Lung (tissue), 16 donors: ENCODE results near the gene PCSK9. TPM values are rescaled to one million over a fixed set of nuclear protein-coding genes. Genes with fewer than 3 reads are reported as not detected.

Experiments used
- ATAC-seq: fragments of 200-7000 bp; cut with Tn5 transposase; one replicate; pipeline ENCODE4 v1.9.1; 2020; ENCODE audit warnings: moderate number of reproducible peaks; ENCODE audit not compliant: insufficient read depth, low FRiP score
- DNase-seq, 3 donors: peaks; one replicate each; pipeline ENCODE4 v3.0.0-alpha.2; 2013 to 2017
- H3K27ac ChIP-seq, 2 donors: one replicate each; pipeline ENCODE4 v1.5.1; 2013; ENCODE audit warnings: mild to moderate bottlenecking in 2 of 2, moderate library complexity in 2 of 2, control low read depth in 1 of 2, inconsistent platforms in 1 of 2, low read depth in 1 of 2, low read length in 1 of 2
- H3K27me3 ChIP-seq, 3 donors: one replicate each; pipeline ENCODE4 v1.5.1; 2013; ENCODE audit warnings: low read length in 2 of 3; ENCODE audit not compliant: control insufficient read depth in 3 of 3, insufficient read depth in 3 of 3
- H3K36me3 ChIP-seq, 4 donors: one replicate each; pipeline ENCODE4 v1.5.1; 2013; ENCODE audit warnings: low read length in 4 of 4, mild to moderate bottlenecking in 1 of 4, moderate library complexity in 1 of 4; ENCODE audit not compliant: control insufficient read depth in 4 of 4, insufficient read depth in 4 of 4
- H3K4me1 ChIP-seq, 5 donors: one replicate each; pipeline ENCODE4 v1.5.1; 2013; ENCODE audit warnings: low read length in 5 of 5, mild to moderate bottlenecking in 2 of 5, moderate library complexity in 1 of 5; ENCODE audit not compliant: control insufficient read depth in 5 of 5, insufficient read depth in 5 of 5
- H3K4me3 ChIP-seq: one replicate; pipeline ENCODE4 v1.5.1; 2013; ENCODE audit warnings: mild to moderate bottlenecking, control low read depth, moderate library complexity
- H3K9ac ChIP-seq, 2 donors: one replicate each; pipeline ENCODE4 v1.5.1; 2013; ENCODE audit warnings: low read length in 2 of 2, control low read depth in 1 of 2; ENCODE audit not compliant: insufficient read depth in 1 of 2
- H3K9me3 ChIP-seq, 4 donors: one replicate each; pipeline ENCODE4 v1.5.1; 2013; ENCODE audit warnings: low read length in 3 of 4, mild to moderate bottlenecking in 1 of 4, moderate library complexity in 1 of 4; ENCODE audit not compliant: control insufficient read depth in 4 of 4, insufficient read depth in 3 of 4
- CTCF ChIP-seq: IDR thresholded peaks from 2 replicates; pipeline ENCODE4 v1.5.1; 2012; ENCODE audit warnings: mild to moderate bottlenecking; ENCODE audit errors: control extremely low read depth, extremely low read depth
- WGBS, 2 donors: extraction: QIAGEN DNeasy Blood & Tissue Kit; methylation state at CpG; one replicate each; pipeline ENCODE4 v1.1.7; 2013; 5-methylcytosine and 5-hydroxymethylcytosine counted together
- long read RNA-seq, 5 donors: transcript quantifications; one replicate each; lab custom pipeline, GENCODE V29; 2026
- polyA plus RNA-seq, 2 donors: library from polyadenylated mRNA; stranded (reverse); fragments of 200-250 nt; gene quantifications; one replicate each; pipeline ENCODE4 v1.2.1, GENCODE V29; 2013
- total RNA-seq, 2 donors: library from RNA; depleted of rRNA in 1 of 2; stranded (reverse); fragments of >200 nt in 1 of 2; gene quantifications; one replicate each; pipeline ENCODE4 v1.2.1, GENCODE V29; 2014 to 2021
- donor health status: control.
- donor health status: control.
- donor health status: Bipolar disorder and iron deficiency.
- donor health status: healthy.
- donor health status: DM: yes; HTN: yes; CAD: no.

The PCSK9 gene
- total RNA-seq (10 to 100 TPM; 26.6 to 47.2 TPM), polyA plus RNA-seq (10 to 100 TPM; 13.0 to 15.5 TPM)
- long read RNA-seq, donor 1, result 0 reads
- long read RNA-seq, donor 2, result 0 reads
- long read RNA-seq, donor 3, partial matches to known transcripts, result 0 of 1 reads
- long read RNA-seq, donor 3, other reads (novel, unspliced or antisense), result 0 of 1 reads
- long read RNA-seq, donor 4, result 0 reads
- long read RNA-seq, donor 5, result 0 reads

- no peak within 1 kb of the TSS for H3K9ac ChIP-seq
- H3K9me3 ChIP-seq, result no peaks in the 10 kb centered on the region
- 2 to 3% methylated on average over 67 of the region's 67 CpGs for WGBS, 2 donors
- DNase-seq (peak; percentile 58 to 67 (median 66)), ATAC-seq (peak; percentile 64)
- H3K4me3 ChIP-seq, result peak within 1 kb of the TSS; percentile 20
- peaks cover 0 to 20% (median 0%) of the 10 kb centered on the region in 5 donors for H3K4me1 ChIP-seq
- H3K36me3 ChIP-seq, result no peaks in the 10 kb centered on the region
- H3K27me3 ChIP-seq, result peaks cover 0 to 56% (median 44%) of the 10 kb centered on the region in 3 donors
- TF ChIP-seq CTCF, result no peak
- peak within 1 kb of the TSS in 1 of 2 donors; percentile 68 for H3K27ac ChIP-seq
These were observed at the start of gene PCSK9 for GRCh38 chr1:55039342-55040082. Gene PCSK9, plus strand, starts transcription at chr1:55039548. Its CDS starts 290 bp downstream, at chr1:55039838.

GRCh38 chr1:54989968-54990810 is 49.2 kb upstream of the PCSK9 start:
- Histone ChIP-seq H3K4me1 (no peaks in the 10 kb centered on the region), H3K27me3 (peaks cover 0 to 1% (median 0%) of the 10 kb centered on the region in 3 donors), H3K9me3 (no peaks in the 10 kb centered on the region), H3K27ac (no peak overlapping the region), H3K36me3 (no peaks in the 10 kb centered on the region), H3K9ac (no peak overlapping the region), H3K4me3 (no peak overlapping the region)
- no peak for ATAC-seq
- WGBS, 2 donors, result 69 to 70% methylated on average over 13 of the region's 13 CpGs
- TF ChIP-seq CTCF, result no peak
- DNase-seq, result no peak

GRCh38 chr1:54990916-54991315 is 48.4 kb upstream of the PCSK9 start:
- Histone ChIP-seq H3K9ac (no peak overlapping the region), H3K4me1 (no peaks in the 10 kb centered on the region), H3K9me3 (no peaks in the 10 kb centered on the region), H3K27ac (no peak overlapping the region), H3K27me3 (peaks cover 0 to 8% (median 7%) of the 10 kb centered on the region in 3 donors), H3K36me3 (no peaks in the 10 kb centered on the region), H3K4me3 (no peak overlapping the region)
- WGBS, 2 donors, result 66 to 67% methylated on average over 4 of the region's 4 CpGs
- no peak for ATAC-seq
- TF ChIP-seq CTCF, result no peak
- no peak for DNase-seq
